NCI-H510A (cell line): ENCODE results near the gene SPATA24.
"Not testable (repeated sequence)": the region's sequence is repeated elsewhere in the genome, so short reads cannot be mapped to it uniquely, and the experiment has no call there.

Source experiments
- DNase-seq: peaks from one replicate; lab custom pipeline; 2025; lab: John Stamatoyannopoulos, UW

SPATA24 gene

DNA sequence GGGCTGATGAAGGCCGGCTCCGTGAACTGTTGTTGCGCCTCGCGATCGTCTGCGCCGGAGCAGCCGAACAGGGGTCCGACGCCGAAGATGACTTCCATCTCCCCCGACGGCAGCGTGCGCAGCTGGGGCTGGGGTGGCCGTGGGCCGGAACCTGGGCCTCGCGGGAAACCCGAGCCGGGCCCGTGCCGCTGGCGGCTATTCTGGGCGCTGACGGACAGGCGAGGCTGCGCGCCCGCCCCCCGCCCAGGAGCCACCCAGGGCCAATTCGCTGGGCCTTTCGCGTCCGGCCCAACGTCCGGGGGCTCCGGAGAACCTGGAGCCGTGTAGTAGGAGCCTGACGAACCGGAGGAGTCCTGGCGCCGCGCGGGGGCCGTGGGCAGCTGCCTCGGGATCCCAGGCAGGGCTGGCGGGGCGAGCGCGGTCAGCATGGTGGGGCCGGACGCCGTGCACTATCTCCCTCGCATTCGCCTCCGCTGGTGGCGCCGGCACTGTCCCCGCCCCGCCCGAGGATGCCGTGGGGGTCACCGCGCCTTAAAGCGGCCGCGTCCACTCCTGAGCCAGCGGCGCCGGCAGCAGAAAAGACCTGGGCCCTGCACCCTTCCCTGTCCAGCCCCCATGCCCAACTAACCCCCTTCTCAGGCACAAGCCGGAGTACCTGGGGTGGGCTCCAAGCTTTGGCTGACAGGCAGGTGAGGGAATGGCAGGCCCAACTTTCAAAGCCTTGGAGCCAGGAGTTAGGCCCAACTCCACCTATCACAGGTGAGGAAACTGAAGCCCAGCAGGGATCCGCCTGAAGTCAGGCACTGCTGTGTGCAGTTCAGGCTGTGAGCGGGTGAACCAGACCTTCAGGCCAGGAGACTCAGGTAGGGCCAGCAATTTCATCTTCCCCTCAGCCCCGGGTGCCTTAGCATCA lies 9.0 kb downstream of the SPATA24 start, which contains the start of gene PROB1:
TSS of gene PROB1 (minus strand) at position 451 of the 913 bp plus-strand sequence. CDS start at position 428, 23 bp downstream.
- DNase-seq, result no peak

DNA sequence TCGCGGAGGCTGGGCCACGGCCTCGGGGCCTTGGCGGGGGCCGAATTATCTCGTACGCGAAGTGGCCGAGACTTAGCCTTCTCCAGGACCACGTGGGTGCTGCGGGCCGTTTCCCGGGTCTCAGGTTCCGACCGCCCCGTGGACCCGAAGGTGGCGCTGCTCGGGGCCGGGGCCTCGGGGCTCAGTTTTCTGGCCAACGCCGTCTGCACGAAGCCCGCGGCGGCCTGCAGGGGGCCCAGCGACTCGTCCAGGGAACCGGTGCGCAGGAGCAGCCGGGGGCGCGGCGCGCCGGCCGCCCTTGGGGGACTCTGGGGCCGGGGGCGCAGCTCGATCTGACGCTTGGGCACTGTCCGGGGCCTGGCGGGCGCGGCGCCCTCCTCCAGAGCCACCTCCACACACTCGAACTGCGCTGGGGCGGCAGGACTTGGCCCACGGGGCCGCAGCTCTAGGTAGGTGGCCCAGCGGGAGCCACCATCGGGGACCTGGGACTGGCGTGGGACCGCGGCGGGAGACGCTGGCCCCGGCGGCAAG lies 9.7 kb downstream of the SPATA24 start:
- no peak for DNase-seq

- DNase-seq, result no peak
Observed at GRCh38 chr5:139393497-139394122, 10.3 kb downstream of the SPATA24 start.

DNA sequence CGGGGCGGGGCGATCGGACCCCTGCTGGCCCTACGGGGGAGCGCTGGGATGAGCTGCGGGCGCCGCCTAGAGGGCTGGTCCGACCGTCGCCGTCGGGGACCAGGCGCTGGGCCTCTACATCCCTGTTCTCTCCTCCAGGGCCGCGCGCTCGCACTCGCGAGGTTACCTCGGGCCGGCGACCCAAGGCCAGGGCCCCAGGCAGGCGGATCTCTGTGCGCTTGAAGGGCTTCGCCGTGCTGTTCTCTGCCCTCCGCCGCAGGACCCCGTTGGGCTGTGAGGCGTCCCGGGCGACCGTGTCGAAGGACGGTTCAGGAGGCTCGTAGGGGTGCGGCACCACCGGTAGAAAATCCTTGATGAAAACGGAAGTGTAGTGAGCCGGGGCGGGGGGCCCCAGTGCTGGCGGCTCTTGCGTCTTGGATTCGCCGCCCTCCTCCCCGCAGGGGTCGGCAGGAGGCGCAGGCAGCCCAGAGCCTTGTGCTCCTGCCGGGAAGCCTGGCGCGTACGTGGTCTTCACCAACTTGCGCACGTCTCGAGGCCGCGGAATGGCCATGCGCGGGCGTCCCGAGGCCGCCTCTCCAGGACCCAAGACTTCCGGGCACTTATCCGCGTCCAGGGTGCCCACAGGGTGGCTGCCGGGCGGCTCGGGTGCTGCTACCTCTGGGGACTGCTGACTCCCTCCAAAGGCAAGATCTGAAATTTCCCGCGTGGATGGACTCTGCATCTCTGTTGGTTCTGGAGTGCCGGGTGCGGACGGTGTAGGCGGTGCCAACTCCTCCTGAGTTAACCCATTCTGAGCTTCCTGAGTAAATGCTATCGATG lies 11.0 kb downstream of the SPATA24 start:
- peak; percentile 52 for DNase-seq

GRCh38 chr5:139392324-139392677 lies 11.6 kb downstream of the SPATA24 start:
- DNase-seq, result no peak

GRCh38 chr5:139391570-139392323 lies 12.1 kb downstream of the SPATA24 start:
- no peak for DNase-seq

DNA sequence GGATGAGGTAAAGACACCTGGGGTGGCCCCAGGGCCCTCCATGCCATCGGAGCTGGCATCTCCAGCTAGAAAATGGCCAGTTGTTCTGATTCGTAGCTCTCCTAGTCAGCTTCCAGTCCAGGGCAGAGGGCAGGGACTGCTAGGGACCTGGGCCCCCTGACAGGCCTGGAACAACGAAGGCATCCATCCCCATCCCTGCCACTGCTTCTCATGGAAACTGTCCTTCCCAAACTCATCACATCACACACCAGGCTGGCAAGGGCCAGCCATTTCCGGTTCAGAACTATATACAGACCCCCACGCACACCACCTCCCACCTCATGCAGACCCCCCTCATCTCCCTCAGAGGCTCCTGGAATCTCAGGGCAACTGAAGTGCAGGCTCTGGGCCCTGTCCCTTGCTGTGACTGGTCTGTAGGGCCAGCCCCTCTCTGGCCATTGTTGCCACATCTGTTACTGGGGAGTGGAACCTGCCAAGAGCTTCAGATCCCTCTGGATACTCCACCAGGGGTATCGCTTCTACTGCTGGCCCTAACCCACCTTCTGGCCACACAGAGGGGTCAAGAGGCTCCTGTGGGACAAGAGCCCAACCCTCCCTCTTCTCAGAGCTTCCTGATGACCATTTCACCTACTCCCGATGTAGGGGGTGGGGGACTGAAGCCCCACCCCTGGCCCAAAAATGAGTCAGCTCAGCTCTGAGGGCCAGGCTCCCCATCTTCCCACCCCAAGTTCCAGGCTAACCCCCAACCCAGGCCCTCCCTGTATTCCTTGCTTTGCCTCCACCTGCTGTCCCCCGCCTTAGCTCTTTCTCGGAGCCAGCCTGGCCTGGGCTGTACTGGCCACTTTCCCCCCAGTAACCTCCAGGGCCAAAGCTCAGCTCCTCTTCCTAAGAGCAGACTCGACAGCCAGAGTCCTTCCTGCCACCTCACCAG lies 13.0 kb downstream of the SPATA24 start:
- DNase-seq, result no peak

DNA sequence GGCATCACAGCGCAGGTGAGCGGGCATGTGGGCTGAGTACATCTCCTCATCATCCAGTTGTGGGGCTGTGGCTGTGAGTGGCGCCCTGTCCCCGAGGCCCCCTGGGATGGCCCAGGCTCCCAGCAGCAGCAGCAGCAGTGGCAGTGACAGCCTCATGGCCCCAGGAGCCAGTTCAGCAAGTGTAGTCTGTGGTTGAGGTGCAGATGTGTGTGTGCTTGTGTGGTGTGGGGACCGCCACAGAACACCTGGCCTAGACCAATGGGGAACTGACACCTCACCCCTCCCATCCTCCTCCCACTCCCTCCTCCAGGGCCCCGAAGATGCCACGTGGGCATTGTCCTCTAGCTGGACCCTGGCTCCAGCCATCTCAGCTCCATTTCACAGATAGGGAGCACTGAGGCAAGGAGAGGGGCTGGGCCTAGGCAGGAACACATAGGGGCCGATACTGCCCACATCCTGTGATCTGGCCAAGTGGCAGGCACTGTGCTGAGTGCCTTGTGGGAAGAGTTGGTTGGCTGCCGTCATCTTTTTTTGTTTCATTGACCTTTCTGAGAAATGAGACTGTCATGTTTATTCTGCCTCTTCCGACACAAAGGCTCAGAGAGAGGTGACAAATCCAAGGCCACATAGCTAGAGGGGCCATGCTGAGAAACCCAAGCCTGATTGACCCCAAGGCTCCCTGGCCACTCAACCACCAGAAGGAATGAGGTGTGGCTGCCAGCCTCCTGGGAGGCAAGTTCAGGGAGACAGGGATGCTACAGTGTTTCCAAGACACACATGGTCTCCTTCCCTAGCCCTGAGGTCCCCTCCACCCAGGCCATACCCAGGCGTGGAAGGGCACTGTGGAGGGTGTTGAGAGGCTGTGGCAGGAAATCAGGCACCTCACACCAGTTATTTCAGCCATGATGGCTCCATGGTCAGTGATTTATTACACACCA lies 13.9 kb downstream of the SPATA24 start, which contains the start of gene MZB1:
TSS of gene MZB1 (minus strand) at position 213 of the 938 bp plus-strand sequence. CDS start at position 156, 57 bp downstream.
- DNase-seq, result no peak

DNA sequence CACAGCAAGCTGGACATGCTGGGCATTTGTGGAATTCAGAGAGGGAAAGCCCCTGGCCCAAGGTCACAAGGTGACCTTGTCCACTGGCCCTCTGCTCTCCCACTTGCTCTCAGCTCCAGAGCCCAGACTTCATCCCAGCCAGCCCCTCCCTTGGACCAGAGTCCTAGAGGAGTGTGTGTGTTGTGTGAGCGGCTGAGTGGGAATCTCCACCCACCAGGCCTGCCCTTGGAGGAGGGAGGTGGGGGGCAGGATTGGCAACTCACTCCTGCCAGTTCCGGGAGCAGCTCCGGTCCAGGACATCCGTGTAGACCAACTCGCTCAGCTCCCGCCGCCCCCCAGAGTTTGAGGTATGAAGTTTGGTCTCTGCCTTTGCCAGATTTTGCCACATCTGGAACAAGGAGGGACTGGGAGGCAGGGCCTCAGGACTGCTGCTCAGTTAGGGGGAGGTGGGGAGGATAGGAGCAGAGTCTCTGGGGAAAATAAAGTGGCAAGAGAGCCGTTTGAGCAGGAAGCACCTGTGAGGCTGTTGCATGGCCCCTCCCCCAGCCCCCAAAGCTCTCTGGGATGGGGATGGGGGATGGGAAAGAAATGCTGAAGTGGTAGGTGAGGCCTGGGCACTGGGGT lies 15.6 kb downstream of the SPATA24 start:
- peak; percentile 62 for DNase-seq

GRCh38 chr5:139387611-139388197 lies 16.2 kb downstream of the SPATA24 start:
- no peak for DNase-seq

GRCh38 chr5:139386956-139387355 lies 16.9 kb downstream of the SPATA24 start:
- not testable (repeated sequence) for DNase-seq

GRCh38 chr5:139386050-139386438 lies 17.8 kb downstream of the SPATA24 start:
- no peak for DNase-seq

- DNase-seq, result no peak
Observed at GRCh38 chr5:139385061-139386049, 18.5 kb downstream of the SPATA24 start.

GRCh38 chr5:139384591-139385051 lies 19.3 kb downstream of the SPATA24 start:
- DNase-seq, result no peak

- DNase-seq, result no peak
Observed at GRCh38 chr5:139383993-139384590, 19.8 kb downstream of the SPATA24 start.

- DNase-seq, result no peak
Observed at GRCh38 chr5:139383275-139383992, 20.5 kb downstream of the SPATA24 start, which contains the start of gene SLC23A1. Gene SLC23A1, minus strand, starts transcription at chr5:139383297. Its CDS starts 44 bp downstream, at chr5:139383253.
